Measurements from ENCODE around the gene ZNF385B. TPM values are rescaled to one million over a fixed set of nuclear protein-coding genes. Genes with fewer than 3 reads are reported as not detected.
A peak's percentile ranks its signal among the peaks of the same experiment; 100 is the strongest.

ZNF385B gene
- total and polyA plus RNA-seq, 9 of the 15 experiments (the other 6 are each of a cell fraction or from before 2014, with no cell fraction given), result 0.50 TPM; not detected in 8

GRCh38 chr2:179560257-179560735 is 301.1 kb downstream of the ZNF385B start (continued):
- TF ChIP-seq BHLHE40 (IDR thresholded peaks at IDR 0.05; ENCODE audit: low read length) (no peak), BRD9 (IDR thresholded peaks at IDR 0.05; ENCODE audit: low read depth, partially characterized antibody) (no peak), ZNF277 (CRISPR knock-in tag; IDR thresholded peaks at IDR 0.05; ENCODE audit: borderline replicate concordance) (no peak), ZNF347 (CRISPR knock-in tag; IDR thresholded peaks at IDR 0.05; ENCODE audit: low read depth) (no peak)

- WGBS (ENCODE audit: insufficient coverage, low coverage, missing lambda C conversion rate), result 0% methylated on average over 4 of the region's 4 CpGs
- ChIA-PET CTCF (ENCODE audit: low intra/inter-chr PET ratio) (no interaction called here), POLR2A (no interaction called here)
- TF ChIP-seq ELK1 (CRISPR knock-in tag; IDR thresholded peaks at IDR 0.05), result no peak
- TF ChIP-seq MIER1 (IDR thresholded peaks at IDR 0.05; ENCODE audit: low read depth), result no peak
- no peak for TF ChIP-seq ZNF12 (CRISPR knock-in tag; IDR thresholded peaks at IDR 0.05)
- TF ChIP-seq C11orf30 (IDR thresholded peaks at IDR 0.05; ENCODE audit: low read depth), result peak; percentile 53; the same call in 1 of the 2 replicates
- TF ChIP-seq CBFA2T2 (conservative IDR thresholded peaks at IDR 0.05), result no peak
- no peak for TF ChIP-seq ELF1 (tag; IDR thresholded peaks at IDR 0.05)
- no peak for TF ChIP-seq ZNF76 (CRISPR knock-in tag; IDR thresholded peaks at IDR 0.05; ENCODE audit: borderline replicate concordance)
- peak; percentile 51; the same call in 1 of the 2 replicates for TF ChIP-seq MAFG (tag; conservative IDR thresholded peaks at IDR 0.05)
- peak; percentile 82 for TF ChIP-seq ZNF316 (IDR thresholded peaks at IDR 0.05)
- no peak for TF ChIP-seq NCOR1 (IDR thresholded peaks at IDR 0.05)
- TF ChIP-seq EHMT2 (IDR thresholded peaks at IDR 0.05), result no peak
- TF ChIP-seq THRAP3 (IDR thresholded peaks at IDR 0.05; ENCODE audit: borderline replicate concordance), result no peak
- TF ChIP-seq TFE3 (CRISPR knock-in tag; IDR thresholded peaks at IDR 0.05), result no peak
- no peak for TF ChIP-seq ZNF24 (IDR thresholded peaks at IDR 0.05)
- no peak for TF ChIP-seq HNRNPK (IDR thresholded peaks at IDR 0.05; ENCODE audit: low read depth, low read length, poor library complexity, severe bottlenecking)
- no peak for TF ChIP-seq HSF4 (CRISPR knock-in tag; IDR thresholded peaks at IDR 0.05; ENCODE audit: borderline replicate concordance)
- Histone ChIP-seq H3K9me3 (replicated peaks; ENCODE audit: control insufficient read depth, insufficient read depth, low read depth, low read length) (no peaks in the 10 kb centered on the region), H3K4me1 (replicated peaks in 1 of 2; ENCODE audit: control insufficient read depth in 2 of 2, insufficient read depth in 2 of 2, low read length in 2 of 2) (no peaks in the 10 kb centered on the region), H3K9ac (ENCODE audit: insufficient read depth in 1 of 2, low read depth in 2 of 2, low read length in 2 of 2) (no peak overlapping the region), H2AFZ (ENCODE audit: low read depth, low read length) (no peak overlapping the region), H3K4me3 (no peak overlapping the region), H4K20me1 (replicated peaks; ENCODE audit: control insufficient read depth, insufficient read depth, low read length) (no peaks in the 10 kb centered on the region), H3K27me3 (ENCODE audit: control insufficient read depth in 2 of 2, insufficient read depth in 2 of 2, low read length in 2 of 2) (no peaks in the 10 kb centered on the region), H3K9me1 (ENCODE audit: control insufficient read depth, insufficient read depth, low read length) (no peaks in the 10 kb centered on the region), H3K36me3 (ENCODE audit: control insufficient read depth, insufficient read depth, low read length) (no peaks in the 10 kb centered on the region), H3K27ac (ENCODE audit: extremely low read depth, low read depth, low read length) (no peak overlapping the region), H3K79me2 (ENCODE audit: control insufficient read depth, insufficient read depth, low read length) (no peaks in the 10 kb centered on the region), H3K4me2 (ENCODE audit: insufficient read depth, low read length) (no peak overlapping the region)
- FAIRE-seq, result no peak
- ATAC-seq, result no peak
- no peak for DNase-seq (ENCODE audit: extremely low read depth in 1 of 4, low spot score in 3 of 4)
- in situ Hi-C loops (cut with MboI) (no loop called here), intact Hi-C loops (cut with micrococcal nuclease) (no loop called here)
- no TSS peak for BruUV-seq (replicated peaks)
Measured at GRCh38 chr2:179559108-179559806, 302.2 kb downstream of the ZNF385B start.
